Activated CD8-positive, alpha-beta memory T cell treated with anti-CD3 and anti-CD28 coated beads, Interleukin-2, amount 50 U/mL, for 1 hour (primary cell): ENCODE results near the gene PRMT3.
"Not testable (repeated sequence)": the region's sequence is repeated elsewhere in the genome, so short reads cannot be mapped to it uniquely, and the experiment has no call there.

Source experiments
- DNase-seq: peaks from one replicate; pipeline ENCODE4 v3.0.0-alpha.2; 2020; ENCODE audit errors: extremely low read depth

Gene PRMT3

DNA sequence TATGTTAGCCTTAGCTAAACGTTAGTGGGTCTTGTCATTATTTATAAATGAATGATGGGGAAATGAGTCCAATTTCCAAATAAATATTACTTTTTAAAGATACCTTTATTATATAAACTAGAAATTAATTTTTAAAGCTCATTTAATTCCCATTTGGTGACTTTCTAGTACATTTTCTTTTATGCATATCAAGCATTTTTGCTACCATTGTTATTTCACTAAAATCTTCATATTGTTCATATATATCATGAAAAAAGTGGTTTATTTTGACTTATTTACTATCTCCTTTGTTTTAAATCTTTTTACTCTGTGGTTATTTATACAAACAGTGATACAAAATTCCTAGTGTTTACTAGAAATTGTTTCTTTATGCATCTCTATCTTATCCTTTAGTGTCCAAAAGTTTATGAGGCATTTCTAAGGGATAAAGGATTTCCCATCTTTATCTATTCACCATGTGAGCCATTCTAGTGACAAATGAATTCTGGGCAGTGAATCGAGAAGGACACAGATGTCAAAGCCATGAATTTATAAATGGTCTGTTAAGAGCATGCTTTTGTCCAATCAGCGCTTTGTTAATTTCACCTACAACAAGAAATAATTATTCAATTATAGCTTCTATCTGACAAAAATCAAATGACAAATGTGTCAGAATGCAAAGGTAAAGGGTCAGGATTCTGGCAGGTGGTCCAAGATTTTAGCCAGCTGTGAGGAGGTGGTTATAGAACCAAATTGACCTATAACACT lies 70.6 kb downstream of the PRMT3 start:
- no peak for DNase-seq

DNA sequence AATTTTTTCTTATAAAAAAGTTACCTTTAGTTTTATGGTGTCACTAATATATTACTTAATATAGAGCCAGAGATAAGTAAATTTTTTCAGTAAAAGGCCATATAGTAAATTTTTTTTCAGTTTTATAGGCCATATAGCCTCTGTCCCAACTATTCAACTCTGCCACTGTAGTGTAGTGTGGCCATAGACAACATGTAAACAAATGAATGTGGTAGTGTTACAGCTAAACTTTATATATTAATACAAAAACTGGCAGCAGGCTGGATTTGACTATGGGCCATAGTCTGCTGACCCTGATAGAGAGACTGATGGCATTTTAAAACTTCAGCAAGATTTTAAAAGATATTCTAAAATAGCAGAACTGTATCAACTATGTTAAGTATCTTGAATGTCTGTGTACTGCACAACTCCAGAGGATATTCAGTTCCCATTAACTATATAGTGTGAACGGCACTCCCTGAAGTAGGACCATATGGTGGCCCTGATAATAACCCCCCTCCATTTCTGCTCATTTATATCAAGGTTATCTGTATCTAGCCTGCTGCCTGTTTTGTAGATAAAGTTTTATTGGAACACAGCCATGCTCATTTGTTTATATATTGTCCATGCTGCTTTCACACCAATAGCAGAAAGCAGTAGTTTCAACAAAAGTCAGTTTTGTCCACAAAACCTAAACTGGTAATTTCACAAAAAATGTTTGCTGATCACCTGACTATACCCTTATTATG lies 71.6 kb downstream of the PRMT3 start:
- no peak for DNase-seq

DNA sequence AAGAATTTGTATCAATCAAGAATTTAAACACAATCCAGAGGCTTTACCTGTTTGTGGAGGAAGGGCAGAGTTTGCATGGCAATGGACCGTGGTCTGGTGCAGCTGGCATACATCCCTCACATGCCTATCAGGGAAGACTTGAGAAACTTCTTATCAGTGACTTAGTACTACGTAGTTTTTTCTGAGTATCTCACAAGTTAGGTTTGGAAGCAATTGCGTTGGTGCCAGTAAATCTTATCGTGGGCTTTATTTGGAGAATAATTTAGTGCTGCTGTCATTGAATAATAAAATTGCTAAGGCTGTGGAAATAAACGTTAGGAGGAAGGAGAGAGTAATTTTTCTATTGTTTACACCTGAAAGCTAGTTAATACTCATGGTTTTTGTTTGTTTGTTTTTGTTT lies 72.3 kb downstream of the PRMT3 start:
- no peak for DNase-seq

DNA sequence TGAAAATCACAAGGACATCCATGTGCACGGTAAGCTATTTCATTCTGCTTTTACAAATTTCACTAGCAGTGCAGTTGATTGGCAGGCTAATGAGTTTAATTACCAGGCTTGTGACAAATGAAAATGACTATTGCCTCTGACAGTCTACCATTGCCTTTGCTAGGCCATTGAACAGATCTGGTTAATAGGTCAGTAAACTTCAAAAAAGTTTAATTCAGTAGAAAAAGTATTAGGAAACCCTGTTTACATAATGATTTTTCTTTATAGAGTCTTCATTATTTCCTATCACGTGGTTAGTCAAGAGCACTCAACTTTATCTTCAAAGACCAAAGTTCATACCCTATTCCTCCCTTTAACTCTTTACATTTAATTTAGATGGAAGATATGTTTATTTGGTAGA lies 77.0 kb downstream of the PRMT3 start:
- DNase-seq = no peak

DNA sequence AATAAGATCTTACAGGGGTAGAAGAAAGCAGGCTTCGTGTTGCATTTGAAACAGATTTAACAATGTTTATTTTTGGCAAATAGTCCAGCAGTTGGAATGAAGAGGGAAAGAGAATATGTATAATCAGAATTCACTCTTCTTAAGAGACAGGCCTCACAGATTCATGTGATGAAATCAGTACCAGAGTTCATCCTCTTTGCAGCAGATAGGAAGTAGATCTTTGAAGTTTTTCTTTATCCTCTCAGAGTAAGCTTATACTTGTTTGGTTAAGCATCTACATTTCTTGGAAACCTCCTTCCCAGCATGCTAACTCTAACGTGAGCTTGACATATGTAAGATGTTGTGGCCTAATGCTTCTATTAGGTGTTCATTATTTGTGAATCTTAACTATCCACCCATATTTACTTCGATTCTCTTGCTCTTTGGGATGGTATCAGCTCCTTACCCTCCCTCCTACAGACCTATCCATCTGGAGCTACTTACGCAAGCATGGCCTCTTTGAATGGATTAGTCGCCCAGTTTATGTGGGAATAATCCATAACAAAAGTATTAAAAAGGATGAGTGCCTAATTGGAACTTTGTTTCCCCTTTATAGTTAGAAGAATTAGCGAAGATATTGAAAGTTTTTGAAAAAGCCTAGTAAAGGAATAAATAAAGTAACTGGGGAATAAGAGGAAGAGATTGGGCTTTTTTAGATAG lies 80.1 kb downstream of the PRMT3 start:
- no peak for DNase-seq

DNA sequence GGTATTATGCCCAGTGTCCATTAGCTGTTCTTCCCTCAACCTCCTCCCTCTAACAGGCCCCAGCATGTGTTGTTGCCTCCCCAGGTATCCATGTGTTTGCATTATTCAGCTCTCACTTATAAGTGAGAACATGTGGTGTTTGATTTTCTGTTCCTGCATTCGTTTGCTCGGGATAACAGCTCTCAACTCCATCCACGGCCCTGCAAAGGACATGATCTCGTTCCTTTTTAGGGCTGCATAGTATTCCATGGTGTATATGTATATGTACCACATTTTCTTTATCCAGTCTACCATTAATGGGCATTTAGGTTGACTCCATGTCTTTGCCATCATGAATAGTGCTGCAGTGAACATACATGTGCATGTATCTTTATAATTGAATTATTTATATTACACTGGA lies 82.8 kb downstream of the PRMT3 start:
- no peak for DNase-seq

DNA sequence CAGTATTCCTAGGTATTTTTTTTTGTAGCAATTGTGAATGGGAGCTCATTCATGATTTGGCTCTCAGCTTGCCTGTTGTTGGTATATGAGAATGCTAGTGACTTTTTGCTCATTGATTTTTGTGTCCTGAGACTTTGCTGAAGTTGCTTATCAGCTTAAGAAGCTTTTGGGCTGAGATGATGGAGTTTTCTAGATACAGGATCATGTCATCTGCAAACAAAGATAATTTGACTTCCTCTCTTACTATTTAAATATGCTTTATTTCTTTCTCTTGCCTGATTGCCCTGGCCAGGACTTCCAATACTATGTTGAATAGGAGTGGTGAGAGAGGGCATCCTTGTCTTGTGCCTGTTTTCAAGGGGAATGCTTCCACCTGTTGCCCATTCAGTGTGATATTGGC lies 84.4 kb downstream of the PRMT3 start:
- not testable (repeated sequence) for DNase-seq

DNA sequence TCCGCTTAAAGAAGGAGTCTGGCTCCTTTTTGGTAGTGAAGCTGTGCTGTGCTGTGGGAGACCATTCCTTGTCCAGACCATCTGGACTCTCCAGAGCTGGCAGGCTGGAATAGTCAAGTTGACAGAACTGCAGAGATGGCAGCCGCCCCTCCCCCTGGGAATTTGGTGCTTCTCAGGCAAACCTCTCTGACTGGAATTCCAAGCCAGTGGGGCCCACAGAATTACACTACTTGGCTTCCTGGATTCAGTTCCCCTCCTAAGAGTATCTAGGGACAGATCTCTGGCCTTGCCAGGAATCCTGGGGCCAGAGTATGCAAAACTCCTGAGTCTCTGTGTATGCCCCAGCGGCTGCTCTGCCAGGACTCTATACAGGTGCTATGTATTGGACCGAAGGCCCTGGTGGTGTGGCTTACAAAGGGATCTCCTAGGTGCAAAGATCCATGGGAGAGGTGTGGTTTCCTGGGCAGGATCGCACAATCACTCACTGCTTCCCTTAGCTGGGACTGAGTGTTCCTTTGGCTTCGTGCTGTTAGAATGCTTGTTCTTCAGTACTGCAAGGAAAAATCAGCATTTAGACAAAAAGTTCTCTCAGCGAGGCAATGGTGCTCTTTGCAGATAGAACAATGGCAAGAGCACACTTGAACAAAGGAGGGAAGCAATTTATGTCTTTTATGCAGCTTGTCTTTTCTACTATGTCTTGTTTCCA lies 86.8 kb downstream of the PRMT3 start:
- DNase-seq = no peak

DNA sequence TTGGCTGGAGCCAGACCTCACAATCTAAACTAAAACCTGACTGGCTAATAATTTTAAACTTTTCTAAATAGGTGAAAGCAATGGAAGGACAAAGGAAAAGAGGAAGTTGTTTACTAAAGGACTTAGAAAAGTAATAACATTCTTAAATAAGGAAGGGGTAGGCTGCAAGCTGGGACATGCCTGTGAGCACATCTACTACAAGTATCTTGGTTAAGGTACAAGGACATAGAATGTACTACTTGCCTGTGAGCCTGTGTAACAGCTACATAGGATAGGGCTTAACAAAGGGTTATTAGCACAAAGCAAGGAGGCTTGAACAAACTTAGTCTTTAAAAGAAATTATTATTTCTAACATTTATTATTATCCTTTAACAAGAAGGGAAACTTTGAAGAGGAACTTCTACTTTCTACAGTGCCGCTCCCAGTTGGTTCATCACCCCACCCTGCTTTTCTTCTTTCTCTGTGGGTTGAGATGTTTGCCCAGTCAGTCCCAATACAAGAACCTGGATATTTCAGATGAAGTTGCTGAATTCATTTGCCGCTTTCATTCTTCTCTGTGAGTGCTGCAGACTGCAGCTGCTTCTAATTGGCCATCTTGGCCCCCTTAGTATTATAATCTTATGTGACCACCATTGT lies 87.5 kb downstream of the PRMT3 start:
- DNase-seq = no peak

DNA sequence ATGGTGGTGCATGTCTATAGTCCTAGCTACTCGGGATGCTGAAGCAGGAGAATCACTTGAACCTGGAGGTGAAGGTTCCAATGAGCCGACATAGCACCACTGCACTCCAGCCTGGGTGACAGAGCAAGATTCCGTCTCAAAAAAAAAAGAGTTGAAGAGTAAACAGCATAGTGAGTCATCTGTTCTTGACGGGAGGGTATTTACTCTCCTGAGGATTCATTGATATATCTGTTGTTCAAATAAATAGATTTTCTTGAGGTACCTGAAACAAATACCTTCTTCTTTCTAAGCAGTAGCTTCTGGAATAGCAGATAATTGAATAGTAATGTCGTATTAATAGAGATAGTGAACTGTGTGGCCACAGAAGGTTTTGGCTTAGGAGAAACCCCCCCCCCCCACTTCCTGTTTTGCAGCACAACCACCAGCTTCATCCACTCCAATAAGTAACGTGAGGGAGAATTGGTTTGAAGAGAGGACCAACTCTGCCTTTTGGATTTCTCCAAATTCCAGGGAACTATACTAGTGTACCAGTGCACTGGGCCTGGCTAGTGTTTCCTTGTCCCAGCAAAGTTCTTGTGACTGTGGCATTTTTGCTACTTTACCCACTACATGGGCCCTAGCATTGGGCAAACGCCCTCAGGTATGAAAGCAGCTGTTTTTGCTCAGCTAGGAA lies 90.0 kb downstream of the PRMT3 start:
- no peak for DNase-seq

DNA sequence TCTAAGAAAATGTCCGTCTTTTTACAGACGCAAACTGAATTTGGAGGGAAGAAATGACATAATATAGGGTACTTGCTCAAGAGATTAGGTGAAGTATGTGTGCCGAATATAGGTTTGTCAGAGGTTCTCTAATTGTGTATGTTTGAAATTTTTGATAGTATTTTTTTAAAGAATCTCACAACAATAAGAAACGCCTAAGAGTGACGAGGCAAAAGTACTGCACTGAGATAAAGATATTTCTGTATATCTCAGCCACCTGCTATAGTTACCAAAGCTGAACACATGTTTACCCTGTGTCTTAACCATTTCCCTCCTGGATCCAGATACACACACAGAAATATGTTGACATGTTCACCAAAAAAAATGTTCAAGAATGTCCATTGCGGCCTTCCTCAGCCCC lies 92.0 kb downstream of the PRMT3 start:
- no peak for DNase-seq

DNA sequence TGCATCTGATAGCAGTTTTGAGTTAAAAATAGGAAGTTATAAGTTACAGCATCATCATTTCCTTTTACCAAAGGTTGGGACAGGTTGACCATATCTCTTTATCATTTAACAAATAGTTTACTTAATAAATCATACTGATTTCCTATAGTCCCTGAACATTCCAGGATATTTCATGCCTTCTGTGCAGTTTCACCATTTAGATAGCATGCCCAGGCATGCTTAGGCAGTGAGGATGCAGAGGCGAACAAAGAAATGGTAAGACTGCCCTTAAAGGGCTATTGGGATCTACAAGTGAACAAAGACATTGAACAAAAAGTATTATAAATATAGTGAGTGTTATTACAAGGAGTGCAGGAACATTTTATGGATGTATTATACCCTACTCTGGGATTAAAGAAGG lies 96.4 kb downstream of the PRMT3 start:
- DNase-seq = no peak

DNA sequence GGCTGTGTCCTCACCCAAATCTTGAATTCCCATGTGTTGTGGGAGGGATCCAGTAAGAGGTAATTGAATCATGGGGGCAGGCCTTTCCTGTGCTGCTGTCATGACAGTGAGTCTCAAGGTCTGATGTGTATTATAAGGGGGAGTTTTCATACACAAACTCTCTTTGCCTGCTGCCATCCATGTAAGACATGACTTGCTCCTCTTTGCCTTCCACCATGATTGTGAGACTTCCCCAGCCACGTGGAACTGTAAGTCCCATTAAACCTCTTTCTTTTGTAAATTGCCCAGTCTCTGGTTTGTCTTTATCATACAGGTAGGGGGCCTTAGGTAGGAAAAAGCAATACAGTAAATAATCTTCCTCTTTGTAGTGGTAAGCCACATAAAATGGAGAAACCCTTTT lies 96.9 kb downstream of the PRMT3 start:
- DNase-seq = not testable (repeated sequence)

DNA sequence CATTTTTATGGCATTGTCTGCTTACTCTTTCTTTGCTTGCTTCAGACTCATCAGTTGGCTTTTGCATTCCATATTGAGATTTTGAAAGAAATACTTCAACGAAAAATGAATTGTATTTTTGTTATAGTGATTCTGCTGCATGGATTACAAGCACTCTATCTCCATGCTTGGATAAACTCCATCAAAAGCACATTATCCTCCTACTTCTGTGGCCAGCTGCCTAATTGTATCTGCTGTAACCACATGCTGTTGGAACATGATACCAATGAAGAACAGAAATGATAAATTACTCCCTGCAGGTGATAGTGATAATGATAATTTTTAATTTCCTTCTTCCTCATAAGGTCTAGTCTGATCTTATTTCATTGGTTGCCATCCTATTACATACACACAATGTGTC lies 100.8 kb downstream of the PRMT3 start:
- no peak for DNase-seq

DNA sequence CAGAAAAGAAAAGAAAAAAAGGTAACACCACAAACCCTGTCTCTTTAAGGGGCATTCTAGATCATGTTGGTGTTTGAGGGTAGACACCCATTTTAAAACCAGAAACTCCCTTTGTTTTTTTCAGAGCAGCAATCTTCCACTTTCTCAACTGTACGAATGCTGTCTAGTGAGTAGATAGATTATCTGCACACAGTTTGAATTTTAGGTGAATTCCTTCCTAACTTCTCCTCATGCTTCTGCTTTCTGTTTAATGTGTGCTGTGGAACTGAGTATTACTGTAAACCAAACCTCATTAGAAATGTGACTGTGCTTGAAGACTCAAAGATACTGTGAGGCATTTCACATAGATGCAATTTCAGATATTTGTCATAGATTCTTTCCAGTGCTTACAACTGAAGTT lies 102.4 kb downstream of the PRMT3 start:
- DNase-seq = no peak

DNA sequence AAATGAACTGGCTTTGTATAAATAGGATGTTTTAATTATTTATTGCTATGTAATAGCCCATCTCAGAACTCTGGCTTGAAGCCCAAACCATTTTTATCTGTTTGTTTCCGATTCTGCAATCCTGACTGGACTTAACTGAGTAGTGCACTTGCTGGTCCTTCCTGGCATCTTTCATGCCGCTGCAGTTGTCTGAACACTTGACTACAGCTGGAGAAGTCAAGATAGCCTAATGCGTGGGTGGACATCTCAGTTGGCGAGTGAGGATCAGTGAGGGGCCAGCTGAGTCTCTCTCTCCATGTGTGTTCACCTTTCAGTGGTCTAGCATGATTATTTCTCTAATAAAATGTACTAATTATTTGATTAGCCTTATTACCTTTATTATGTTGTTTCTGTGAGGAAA lies 105.8 kb downstream of the PRMT3 start:
- DNase-seq = no peak

DNA sequence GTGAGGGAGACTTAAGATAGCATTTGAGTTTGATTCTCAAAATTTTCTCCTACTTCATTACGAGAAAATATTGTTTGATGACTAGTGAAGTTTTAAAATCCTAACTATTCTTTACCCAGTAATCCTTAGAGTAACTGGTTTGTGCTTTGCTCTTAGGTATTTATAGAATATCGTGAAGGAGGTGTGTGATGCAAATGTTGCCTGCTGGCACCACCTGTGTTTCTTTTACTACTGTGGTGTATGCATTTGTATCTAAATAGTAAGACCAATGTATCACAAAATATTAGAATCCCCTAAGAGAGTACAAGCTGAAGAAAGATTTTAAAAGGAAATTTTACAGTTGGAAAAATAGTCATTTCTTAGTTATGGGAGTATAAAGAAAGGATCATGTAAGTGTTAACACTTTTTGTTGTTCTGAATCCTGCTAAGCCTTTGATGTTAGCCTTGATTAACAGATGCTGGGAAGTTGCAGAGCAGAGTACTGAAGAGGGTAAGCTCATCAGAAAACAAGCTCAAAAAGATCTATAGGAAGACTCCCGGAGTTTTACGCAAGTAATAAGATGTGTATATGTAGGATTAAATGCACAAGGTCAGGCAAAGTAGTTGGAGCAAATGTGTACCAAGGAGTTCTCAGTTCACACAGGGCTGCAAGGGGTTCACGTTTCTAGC lies 109.7 kb downstream of the PRMT3 start:
- no peak for DNase-seq

DNA sequence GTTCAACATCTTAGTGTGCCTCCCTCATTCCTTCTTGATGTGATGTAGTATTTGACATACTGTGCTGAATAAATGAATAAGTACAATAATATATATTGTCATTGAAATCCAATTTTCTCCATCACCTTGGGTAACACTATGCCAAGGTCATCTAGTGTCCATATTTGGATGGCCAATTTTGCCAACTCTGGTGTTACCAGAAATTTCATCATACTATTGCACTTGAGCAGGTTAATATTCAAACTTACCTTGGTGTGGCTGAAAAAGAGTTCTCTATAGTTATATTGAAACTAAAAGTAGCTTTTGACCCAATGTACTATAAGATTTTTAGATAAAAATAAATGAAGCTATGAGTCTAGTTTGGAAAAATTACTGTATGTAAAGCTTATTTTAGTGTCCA lies 113.7 kb downstream of the PRMT3 start:
- no peak for DNase-seq

DNA sequence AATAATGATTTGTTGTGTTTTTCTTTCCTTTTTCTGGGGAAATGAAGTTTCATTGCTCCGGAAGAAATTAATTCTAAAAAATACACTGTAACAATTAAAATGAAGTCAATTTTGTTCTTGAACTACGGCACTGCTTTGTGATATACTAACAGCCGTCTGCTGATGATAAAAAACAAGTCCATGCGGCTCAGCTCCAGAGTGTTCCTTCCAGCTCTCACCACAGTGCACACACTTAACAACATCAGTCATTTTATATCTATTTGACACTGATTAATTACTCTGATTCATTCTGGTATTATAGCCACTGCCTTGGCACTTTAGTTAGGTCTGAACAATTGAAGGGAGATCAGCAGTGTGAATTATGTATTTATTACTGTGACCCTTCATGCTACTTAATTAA lies 114.5 kb downstream of the PRMT3 start:
- no peak for DNase-seq

DNA sequence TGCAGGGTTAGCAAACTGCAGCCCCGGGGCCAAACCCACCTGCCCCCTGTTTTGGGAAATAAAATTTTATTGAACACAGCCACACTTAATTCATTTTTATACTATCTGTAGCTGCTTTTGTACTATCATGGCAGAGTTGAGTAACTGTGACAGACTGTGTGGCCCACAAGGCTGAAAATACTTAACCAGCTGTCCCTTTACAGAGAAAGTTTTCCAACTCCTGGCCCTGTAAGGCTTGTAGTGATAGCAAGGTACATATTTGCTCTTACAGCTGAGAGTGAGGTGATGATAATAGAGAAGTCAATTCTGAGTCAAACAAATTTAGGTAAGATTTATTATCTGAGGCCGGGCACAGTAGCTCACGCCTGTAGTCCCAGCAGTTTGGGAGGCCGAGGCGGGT lies 124.5 kb downstream of the PRMT3 start:
- DNase-seq = no peak

DNA sequence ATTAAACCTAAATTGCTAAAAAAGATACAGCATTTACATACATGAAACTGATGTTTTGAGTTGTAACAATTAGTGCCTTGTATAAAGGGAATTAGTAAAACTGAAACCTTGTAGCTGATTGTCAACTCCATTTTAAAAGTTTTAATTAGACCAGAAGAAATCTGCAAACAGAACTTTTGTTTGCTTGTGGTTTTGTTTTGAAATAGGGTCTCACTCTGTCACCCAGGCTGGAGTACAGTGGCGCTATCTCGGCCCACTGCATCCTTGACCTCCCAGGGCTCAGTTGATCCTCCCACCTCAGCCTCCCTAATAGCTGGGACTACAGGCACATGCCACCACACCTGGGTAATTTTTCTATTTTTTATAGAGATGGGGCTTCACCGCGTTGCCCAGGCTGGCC lies 125.4 kb downstream of the PRMT3 start:
- DNase-seq = no peak
